22Rv1 (cell line): ENCODE results near the gene SERPINA5.

Source experiments
- CTCF ChIP-seq: fragments of 450-650 bp; IDR thresholded peaks from 2 replicates; pipeline ENCODE4 v1.5.1; 2017; ENCODE audit warnings: mild to moderate bottlenecking
- ZFX ChIP-seq: fragments of 450-650 bp; IDR thresholded peaks from 2 replicates; pipeline ENCODE4 v1.6.1; 2017; ENCODE audit warnings: antibody characterized with exemption, borderline replicate concordance

DNA sequence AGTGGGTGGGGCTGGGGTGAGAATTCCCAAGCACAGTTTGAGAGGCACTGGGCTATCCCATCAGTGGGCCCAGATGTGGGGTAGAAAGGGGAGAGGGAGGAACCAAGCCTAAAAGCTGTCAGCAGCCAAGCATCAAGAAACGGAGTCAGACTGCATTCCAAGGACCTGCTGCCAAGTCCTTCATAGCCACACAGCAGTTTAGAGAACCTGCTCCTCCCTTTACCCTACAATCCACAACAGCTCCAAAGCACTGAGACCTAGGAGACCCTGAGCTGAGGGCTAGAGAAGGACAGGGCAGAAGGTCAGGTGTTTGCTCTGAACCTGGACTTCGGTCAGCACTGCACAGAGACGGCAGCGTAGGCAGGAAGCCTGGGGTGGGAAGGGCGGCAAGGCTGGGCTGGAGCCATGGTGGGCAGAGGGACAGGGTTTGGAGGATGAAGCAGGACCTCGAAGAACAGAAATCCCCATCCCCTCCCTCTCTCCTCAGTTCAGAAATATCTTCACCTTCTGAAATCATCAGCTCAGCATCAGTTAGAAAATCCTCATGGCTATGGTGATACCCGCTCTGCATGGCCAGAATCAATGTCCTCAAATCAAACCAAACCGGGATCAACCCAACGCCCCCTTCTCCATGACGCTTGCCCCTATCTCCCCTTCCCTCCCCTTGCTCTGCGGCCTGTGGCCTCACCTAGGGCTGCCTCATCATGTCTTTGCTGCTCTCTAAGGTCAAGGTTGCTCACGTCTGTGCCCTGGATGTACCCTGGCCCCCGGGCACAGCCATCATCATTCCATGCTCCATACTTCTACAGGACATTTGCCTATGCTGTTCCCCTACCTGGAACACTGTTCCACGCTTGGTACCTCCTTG lies 32.9 kb upstream of the SERPINA5 start:
- no peak for TF ChIP-seq CTCF
- no peak for TF ChIP-seq ZFX
